Activated CD4-positive, CD25-positive, alpha-beta regulatory T cell treated with anti-CD3 and anti-CD28 coated beads, Interleukin-2, amount 50 U/mL, for 16 hours (primary cell): ENCODE measurements around the gene ZDHHC18.
A peak's percentile ranks its signal among the peaks of the same experiment; 100 is the strongest.

Source experiments
- DNase-seq: peaks from one replicate; pipeline ENCODE4 v3.0.0-alpha.2; 2020; ENCODE audit warnings: low read depth, low spot score

Gene ZDHHC18

GRCh38 chr1:26826261-26827105, at the start of gene ZDHHC18:
Gene ZDHHC18 (plus strand): TSS chr1:26826688. CDS start chr1:26826805, 117 bp downstream.
- DNase-seq, result peak; percentile 48

GRCh38 chr1:26779098-26779668, 47.3 kb upstream of the ZDHHC18 start:
- no peak for DNase-seq

- DNase-seq, result no peak
These were observed 46.0 kb upstream of the ZDHHC18 start for GRCh38 chr1:26780344-26780957.

GRCh38 chr1:26781206-26781825, 45.2 kb upstream of the ZDHHC18 start:
- DNase-seq, result no peak

- DNase-seq, result no peak
These were observed 43.8 kb upstream of the ZDHHC18 start for GRCh38 chr1:26782521-26783212.

- no peak for DNase-seq
These were observed 42.9 kb upstream of the ZDHHC18 start for GRCh38 chr1:26783646-26784022.

- no peak for DNase-seq
These were observed 42.2 kb upstream of the ZDHHC18 start for GRCh38 chr1:26784023-26784871.

GRCh38 chr1:26784886-26785285, 41.6 kb upstream of the ZDHHC18 start:
- no peak for DNase-seq

GRCh38 chr1:26785611-26786436, 40.7 kb upstream of the ZDHHC18 start:
- DNase-seq, result no peak

GRCh38 chr1:26786437-26787380, 39.8 kb upstream of the ZDHHC18 start:
- DNase-seq, result no peak

GRCh38 chr1:26787381-26787705, 39.1 kb upstream of the ZDHHC18 start:
- peak; percentile 30 for DNase-seq

- DNase-seq, result peak; percentile 81
These were observed 38.6 kb upstream of the ZDHHC18 start, which contains the start of gene PIGV for GRCh38 chr1:26787706-26788514. Gene PIGV (plus strand): TSS chr1:26787950. CDS start chr1:26790816, 2,866 bp downstream.

- no peak for DNase-seq
These were observed 38.0 kb upstream of the ZDHHC18 start for GRCh38 chr1:26788515-26788785.

GRCh38 chr1:26788836-26789611, 37.5 kb upstream of the ZDHHC18 start:
- DNase-seq, result peak; percentile 81

- DNase-seq, result no peak
These were observed 36.9 kb upstream of the ZDHHC18 start for GRCh38 chr1:26789612-26789865.

- DNase-seq, result no peak
These were observed 36.6 kb upstream of the ZDHHC18 start for GRCh38 chr1:26789931-26790330.

- no peak for DNase-seq
These were observed 35.9 kb upstream of the ZDHHC18 start for GRCh38 chr1:26790551-26790953.

GRCh38 chr1:26791148-26791547, 35.3 kb upstream of the ZDHHC18 start:
- no peak for DNase-seq
